Osteocyte (in vitro differentiated cells): ENCODE results near the gene TTLL10. TPM values are rescaled to one million over a fixed set of nuclear protein-coding genes. Genes with fewer than 3 reads are reported as not detected.

ENCODE experiments used
- DNase-seq: peaks from one replicate; pipeline ENCODE4 v3.0.0; 2021; ENCODE audit warnings: mixed read lengths; ENCODE audit not compliant: unreplicated experiment; ENCODE audit errors: extremely low spot score
- H3K27ac Mint-ChIP-seq: one replicate; pipeline ENCODE4 v1.8.0; 2021; ENCODE audit warnings: mild to moderate bottlenecking, mixed read lengths; ENCODE audit not compliant: unreplicated experiment
- H3K27me3 Mint-ChIP-seq: one replicate; pipeline ENCODE4 v1.8.0; 2021; ENCODE audit warnings: mixed read lengths; ENCODE audit not compliant: unreplicated experiment
- H3K36me3 Mint-ChIP-seq: one replicate; pipeline ENCODE4 v1.8.0; 2021; ENCODE audit warnings: mixed read lengths; ENCODE audit not compliant: unreplicated experiment
- H3K4me1 Mint-ChIP-seq: one replicate; pipeline ENCODE4 v1.8.0; 2021; ENCODE audit warnings: mixed read lengths; ENCODE audit not compliant: unreplicated experiment
- H3K4me3 Mint-ChIP-seq: one replicate; pipeline ENCODE4 v1.8.0; 2021; ENCODE audit warnings: mild to moderate bottlenecking, moderate library complexity, mixed read lengths; ENCODE audit not compliant: unreplicated experiment
- H3K9me3 Mint-ChIP-seq: one replicate; pipeline ENCODE4 v1.8.0; 2021; ENCODE audit warnings: mixed read lengths; ENCODE audit not compliant: unreplicated experiment
- total RNA-seq: library from RNA; stranded (reverse); gene quantifications from 2 replicates; pipeline ENCODE4 v1.2.1, GENCODE V29; 2021
- TF ChIP-seq, protein P1 (sequence below): fragments of 200-600 bp; sonication (generic); IDR thresholded peaks from 2 replicates; pipeline ENCODE4 v1.5.0; 2021; ENCODE audit warnings: antibody characterized with exemption, mild to moderate bottlenecking, moderate library complexity

Gene TTLL10
- total RNA-seq, 1 donor from 2014 or later = not detected

DNA sequence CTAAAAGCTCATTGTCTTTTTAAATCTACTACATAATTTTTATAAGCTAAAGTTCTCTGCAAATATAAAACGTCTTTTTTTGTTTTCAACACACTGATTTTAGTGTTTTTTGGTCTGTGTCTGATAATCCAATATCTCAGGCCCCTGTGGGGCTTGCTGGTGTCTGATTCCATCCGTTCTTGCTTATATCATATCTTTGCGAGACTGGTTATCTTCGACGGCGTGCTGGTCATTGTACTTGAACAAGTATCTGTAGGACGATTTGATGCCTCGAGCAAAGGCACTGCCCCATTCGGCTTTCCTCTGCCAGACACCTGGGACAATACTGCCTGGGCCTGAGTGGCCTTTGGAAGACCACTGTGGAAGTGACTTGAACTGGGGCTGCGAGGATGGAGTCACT is 18.4 kb upstream of the TTLL10 start:
- Mint-ChIP-seq H3K36me3 (no peaks in the 10 kb centered on the region), H3K27ac (no peak overlapping the region), H3K9me3 (peaks cover 12% of the 10 kb centered on the region), H3K4me3 (no peak overlapping the region), H3K4me1 (peaks cover 3% of the 10 kb centered on the region), H3K27me3 (no peaks in the 10 kb centered on the region)
- DNase-seq = no peak
- TF ChIP-seq, protein P1, sequence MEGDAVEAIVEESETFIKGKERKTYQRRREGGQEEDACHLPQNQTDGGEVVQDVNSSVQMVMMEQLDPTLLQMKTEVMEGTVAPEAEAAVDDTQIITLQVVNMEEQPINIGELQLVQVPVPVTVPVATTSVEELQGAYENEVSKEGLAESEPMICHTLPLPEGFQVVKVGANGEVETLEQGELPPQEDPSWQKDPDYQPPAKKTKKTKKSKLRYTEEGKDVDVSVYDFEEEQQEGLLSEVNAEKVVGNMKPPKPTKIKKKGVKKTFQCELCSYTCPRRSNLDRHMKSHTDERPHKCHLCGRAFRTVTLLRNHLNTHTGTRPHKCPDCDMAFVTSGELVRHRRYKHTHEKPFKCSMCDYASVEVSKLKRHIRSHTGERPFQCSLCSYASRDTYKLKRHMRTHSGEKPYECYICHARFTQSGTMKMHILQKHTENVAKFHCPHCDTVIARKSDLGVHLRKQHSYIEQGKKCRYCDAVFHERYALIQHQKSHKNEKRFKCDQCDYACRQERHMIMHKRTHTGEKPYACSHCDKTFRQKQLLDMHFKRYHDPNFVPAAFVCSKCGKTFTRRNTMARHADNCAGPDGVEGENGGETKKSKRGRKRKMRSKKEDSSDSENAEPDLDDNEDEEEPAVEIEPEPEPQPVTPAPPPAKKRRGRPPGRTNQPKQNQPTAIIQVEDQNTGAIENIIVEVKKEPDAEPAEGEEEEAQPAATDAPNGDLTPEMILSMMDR = no peak

DNA sequence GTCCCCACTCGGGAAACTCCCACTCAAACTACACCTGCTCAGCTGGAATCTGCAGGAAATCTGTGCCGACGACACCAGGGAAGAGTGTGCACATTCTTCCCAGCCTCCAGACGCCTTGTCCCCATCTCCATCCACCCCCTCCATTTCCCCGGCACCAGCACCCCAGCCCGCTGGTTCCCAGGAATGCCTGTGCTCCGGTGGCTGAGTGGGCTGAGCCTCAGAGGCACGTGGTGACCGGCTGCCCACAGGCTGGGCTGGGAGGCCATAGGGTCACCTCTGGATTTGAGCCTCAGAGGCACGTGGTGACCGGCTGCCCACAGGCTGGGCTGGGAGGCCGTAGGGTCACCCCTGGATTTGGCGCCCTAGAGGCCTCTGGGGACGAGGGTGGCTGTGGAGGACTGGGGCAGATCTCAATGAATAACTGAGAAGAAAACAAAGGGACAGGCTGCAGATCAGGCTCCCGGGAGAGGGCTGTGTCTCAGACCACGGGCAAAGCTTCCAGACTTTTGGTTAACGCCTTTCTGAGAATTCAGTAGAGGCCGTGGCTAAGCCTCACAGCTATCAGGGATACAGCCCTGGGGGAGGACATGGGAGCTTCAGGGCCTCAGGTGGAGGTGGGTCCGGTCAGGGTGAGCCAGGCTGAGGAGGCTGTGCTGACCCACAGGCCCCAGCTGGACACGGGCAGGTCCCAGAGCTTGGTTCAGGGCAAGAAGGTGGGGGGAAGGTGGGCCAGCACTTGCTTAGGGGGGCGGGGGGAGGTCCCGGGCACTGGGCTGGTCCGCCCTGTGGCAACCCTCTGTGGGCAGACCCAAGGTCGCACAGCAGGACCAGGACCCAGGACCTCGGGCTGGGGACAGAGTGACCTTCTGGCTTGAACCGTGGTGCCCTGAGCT is 17.3 kb upstream of the TTLL10 start:
- TF ChIP-seq, protein P1 = no peak
- Mint-ChIP-seq H3K4me1 (peaks cover 3% of the 10 kb centered on the region), H3K36me3 (no peaks in the 10 kb centered on the region), H3K4me3 (no peak overlapping the region), H3K27me3 (no peaks in the 10 kb centered on the region), H3K9me3 (peaks cover 12% of the 10 kb centered on the region), H3K27ac (no peak overlapping the region)
- no peak for DNase-seq

DNA sequence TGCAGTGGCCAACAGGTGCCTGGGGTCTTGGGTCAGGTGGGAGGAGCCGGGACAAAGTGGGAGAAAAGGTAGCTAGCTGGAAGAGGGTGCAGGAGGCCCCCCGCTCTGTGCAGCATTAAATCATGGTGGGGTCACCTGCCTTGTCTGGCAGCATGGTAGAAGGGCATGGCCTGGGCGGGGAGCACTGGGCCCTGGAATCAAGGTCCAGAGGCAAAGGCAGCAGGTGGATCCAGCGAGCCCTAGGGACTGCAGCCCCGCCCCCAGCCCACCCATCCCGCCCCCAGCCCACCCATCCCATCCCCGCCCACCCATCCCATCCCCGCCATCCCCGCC is 16.7 kb upstream of the TTLL10 start:
- DNase-seq = no peak
- TF ChIP-seq, protein P1 = no peak
- Mint-ChIP-seq H3K27me3 (no peaks in the 10 kb centered on the region), H3K9me3 (peaks cover 12% of the 10 kb centered on the region), H3K4me1 (peaks cover 3% of the 10 kb centered on the region), H3K27ac (no peak overlapping the region), H3K36me3 (no peaks in the 10 kb centered on the region), H3K4me3 (no peak overlapping the region)

GRCh38 chr1:1157426-1157913 is 16.2 kb upstream of the TTLL10 start:
- H3K36me3 Mint-ChIP-seq = no peaks in the 10 kb centered on the region
- peaks cover 3% of the 10 kb centered on the region for H3K4me1 Mint-ChIP-seq
- no peaks in the 10 kb centered on the region for H3K27me3 Mint-ChIP-seq
- H3K9me3 Mint-ChIP-seq = peaks cover 10% of the 10 kb centered on the region
- H3K4me3 Mint-ChIP-seq = peak overlapping the region; percentile 42
- DNase-seq = no peak
- TF ChIP-seq, protein P1 = no peak
- no peak overlapping the region for H3K27ac Mint-ChIP-seq

GRCh38 chr1:1157914-1158710 is 15.6 kb upstream of the TTLL10 start:
- Mint-ChIP-seq H3K36me3 (no peaks in the 10 kb centered on the region), H3K27ac (no peak overlapping the region), H3K4me1 (peaks cover 3% of the 10 kb centered on the region), H3K27me3 (no peaks in the 10 kb centered on the region), H3K9me3 (peaks cover 5% of the 10 kb centered on the region), H3K4me3 (no peak overlapping the region)
- no peak for DNase-seq
- TF ChIP-seq, protein P1 = no peak
